ENCODE measurements around the gene C12orf43.

DNA sequence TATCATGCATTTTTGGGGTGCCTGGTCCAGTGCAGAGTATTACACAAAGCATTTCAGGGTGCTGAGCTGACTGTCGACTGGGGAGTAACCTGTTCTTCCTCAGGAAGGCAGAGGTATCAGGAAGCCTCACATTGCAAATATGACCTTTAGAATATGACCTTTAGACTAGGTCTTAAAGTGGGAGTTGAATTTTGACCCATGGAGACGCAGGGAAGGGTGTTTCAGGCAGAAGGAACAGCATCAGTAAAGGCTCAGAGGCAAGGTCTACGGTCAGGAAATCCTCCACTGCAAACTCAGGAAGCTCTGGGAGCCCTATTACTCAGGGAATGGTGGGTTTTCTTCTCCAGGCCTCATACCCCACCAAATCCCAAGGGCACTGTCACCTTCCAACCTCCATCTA, 26.6 kb downstream of the C12orf43 start:
- TF ChIP-seq POLR2A (IDR thresholded peaks at IDR 0.05; ENCODE audit: extremely low read depth, insufficient read length) (no peak), MYC (IDR thresholded peaks at IDR 0.05; ENCODE audit: low read depth, low read length) (no peak)
- TF ChIP-seq, protein P1, sequence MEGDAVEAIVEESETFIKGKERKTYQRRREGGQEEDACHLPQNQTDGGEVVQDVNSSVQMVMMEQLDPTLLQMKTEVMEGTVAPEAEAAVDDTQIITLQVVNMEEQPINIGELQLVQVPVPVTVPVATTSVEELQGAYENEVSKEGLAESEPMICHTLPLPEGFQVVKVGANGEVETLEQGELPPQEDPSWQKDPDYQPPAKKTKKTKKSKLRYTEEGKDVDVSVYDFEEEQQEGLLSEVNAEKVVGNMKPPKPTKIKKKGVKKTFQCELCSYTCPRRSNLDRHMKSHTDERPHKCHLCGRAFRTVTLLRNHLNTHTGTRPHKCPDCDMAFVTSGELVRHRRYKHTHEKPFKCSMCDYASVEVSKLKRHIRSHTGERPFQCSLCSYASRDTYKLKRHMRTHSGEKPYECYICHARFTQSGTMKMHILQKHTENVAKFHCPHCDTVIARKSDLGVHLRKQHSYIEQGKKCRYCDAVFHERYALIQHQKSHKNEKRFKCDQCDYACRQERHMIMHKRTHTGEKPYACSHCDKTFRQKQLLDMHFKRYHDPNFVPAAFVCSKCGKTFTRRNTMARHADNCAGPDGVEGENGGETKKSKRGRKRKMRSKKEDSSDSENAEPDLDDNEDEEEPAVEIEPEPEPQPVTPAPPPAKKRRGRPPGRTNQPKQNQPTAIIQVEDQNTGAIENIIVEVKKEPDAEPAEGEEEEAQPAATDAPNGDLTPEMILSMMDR (IDR thresholded peaks at IDR 0.05; ENCODE audit: low read depth, low read length), result no peak
- TF ChIP-seq, protein P2, sequence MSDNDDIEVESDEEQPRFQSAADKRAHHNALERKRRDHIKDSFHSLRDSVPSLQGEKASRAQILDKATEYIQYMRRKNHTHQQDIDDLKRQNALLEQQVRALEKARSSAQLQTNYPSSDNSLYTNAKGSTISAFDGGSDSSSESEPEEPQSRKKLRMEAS (IDR thresholded peaks at IDR 0.05; ENCODE audit: low read depth, low read length), result no peak
